ENCODE measurements around the gene SLC25A42. TPM values are rescaled to one million over a fixed set of nuclear protein-coding genes. Genes with fewer than 3 reads are reported as not detected.

Gene SLC25A42
- total RNA-seq, 1 donor = 5.4 TPM

- H3K27ac ChIP-seq (ENCODE audit: low read depth, low read length) = no peak overlapping the region
- DNase-seq (ENCODE audit: insufficient read length, low spot score, missing footprints) = peak; percentile 19
- H3K4me2 ChIP-seq (ENCODE audit: insufficient read depth, low read length) = no peak overlapping the region
- H3K27me3 ChIP-seq (ENCODE audit: insufficient read depth, low read length) = no peaks in the 10 kb centered on the region
- H2AFZ ChIP-seq (ENCODE audit: low read length) = no peak overlapping the region
- no peaks in the 10 kb centered on the region for H3K9me3 ChIP-seq (ENCODE audit: low read depth, low read length)
- H3K79me2 ChIP-seq (ENCODE audit: insufficient read depth, low read length) = peaks cover 50% of the 10 kb centered on the region
- TF ChIP-seq CTCF (IDR thresholded peaks at IDR 0.05; ENCODE audit: extremely low read depth, low read depth, low read length) = no peak
- no peak overlapping the region for H3K4me3 ChIP-seq (ENCODE audit: insufficient read depth, low read length)
- H3K36me3 ChIP-seq (ENCODE audit: insufficient read depth, low read length) = peaks cover 26% of the 10 kb centered on the region
- H3K4me1 ChIP-seq (ENCODE audit: insufficient read depth, low read length) = peaks cover 5% of the 10 kb centered on the region
- H4K20me1 ChIP-seq (ENCODE audit: insufficient read depth, low read length) = peaks cover 15% of the 10 kb centered on the region
These were observed 20.3 kb upstream of the SLC25A42 start for GRCh38 chr19:19043481-19043880.

- Histone ChIP-seq H3K79me2 (ENCODE audit: insufficient read depth, low read length) (peaks cover 48% of the 10 kb centered on the region), H3K9me3 (ENCODE audit: low read depth, low read length) (no peaks in the 10 kb centered on the region), H4K20me1 (ENCODE audit: insufficient read depth, low read length) (peaks cover 15% of the 10 kb centered on the region), H3K4me1 (ENCODE audit: insufficient read depth, low read length) (peaks cover 5% of the 10 kb centered on the region), H3K4me2 (ENCODE audit: insufficient read depth, low read length) (no peak overlapping the region), H3K36me3 (ENCODE audit: insufficient read depth, low read length) (peaks cover 24% of the 10 kb centered on the region), H2AFZ (ENCODE audit: low read length) (no peak overlapping the region), H3K27me3 (ENCODE audit: insufficient read depth, low read length) (no peaks in the 10 kb centered on the region), H3K27ac (ENCODE audit: low read depth, low read length) (no peak overlapping the region), H3K4me3 (ENCODE audit: insufficient read depth, low read length) (no peak overlapping the region)
- DNase-seq (ENCODE audit: insufficient read length, low spot score, missing footprints) = no peak
- TF ChIP-seq CTCF (IDR thresholded peaks at IDR 0.05; ENCODE audit: extremely low read depth, low read depth, low read length) = no peak
These were observed 19.9 kb upstream of the SLC25A42 start for GRCh38 chr19:19043881-19044280.

- H3K4me2 ChIP-seq (ENCODE audit: insufficient read depth, low read length) = no peak overlapping the region
- no peak for TF ChIP-seq CTCF (IDR thresholded peaks at IDR 0.05; ENCODE audit: extremely low read depth, low read depth, low read length)
- no peak overlapping the region for H3K27ac ChIP-seq (ENCODE audit: low read depth, low read length)
- no peaks in the 10 kb centered on the region for H4K20me1 ChIP-seq (ENCODE audit: insufficient read depth, low read length)
- no peaks in the 10 kb centered on the region for H3K4me1 ChIP-seq (ENCODE audit: insufficient read depth, low read length)
- H3K27me3 ChIP-seq (ENCODE audit: insufficient read depth, low read length) = no peaks in the 10 kb centered on the region
- H3K4me3 ChIP-seq (ENCODE audit: insufficient read depth, low read length) = no peak overlapping the region
- H3K36me3 ChIP-seq (ENCODE audit: insufficient read depth, low read length) = peaks cover 41% of the 10 kb centered on the region
- no peaks in the 10 kb centered on the region for H3K9me3 ChIP-seq (ENCODE audit: low read depth, low read length)
- H3K79me2 ChIP-seq (ENCODE audit: insufficient read depth, low read length) = no peaks in the 10 kb centered on the region
- H2AFZ ChIP-seq (ENCODE audit: low read length) = no peak overlapping the region
- DNase-seq (ENCODE audit: insufficient read length, low spot score, missing footprints) = peak; percentile 10
These were observed 14.4 kb upstream of the SLC25A42 start for GRCh38 chr19:19049406-19049805.

- Histone ChIP-seq H3K36me3 (ENCODE audit: insufficient read depth, low read length) (peaks cover 44% of the 10 kb centered on the region), H3K4me3 (ENCODE audit: insufficient read depth, low read length) (no peak overlapping the region), H3K27me3 (ENCODE audit: insufficient read depth, low read length) (no peaks in the 10 kb centered on the region), H3K9me3 (ENCODE audit: low read depth, low read length) (no peaks in the 10 kb centered on the region), H3K27ac (ENCODE audit: low read depth, low read length) (no peak overlapping the region), H3K4me2 (ENCODE audit: insufficient read depth, low read length) (no peak overlapping the region), H3K79me2 (ENCODE audit: insufficient read depth, low read length) (no peaks in the 10 kb centered on the region), H4K20me1 (ENCODE audit: insufficient read depth, low read length) (no peaks in the 10 kb centered on the region), H3K4me1 (ENCODE audit: insufficient read depth, low read length) (no peaks in the 10 kb centered on the region), H2AFZ (ENCODE audit: low read length) (no peak overlapping the region)
- DNase-seq (ENCODE audit: insufficient read length, low spot score, missing footprints) = no peak
- no peak for TF ChIP-seq CTCF (IDR thresholded peaks at IDR 0.05; ENCODE audit: extremely low read depth, low read depth, low read length)
These were observed 13.7 kb upstream of the SLC25A42 start for GRCh38 chr19:19050104-19050503.
